ENCODE results near the gene TTLL11.

Gene TTLL11

GRCh38 chr9:122107291-122107805, 14.2 kb upstream of the TTLL11 start:
- DNase-seq = no peak

GRCh38 chr9:122106576-122106975, 13.5 kb upstream of the TTLL11 start:
- DNase-seq = no peak

GRCh38 chr9:122103985-122104384, 10.9 kb upstream of the TTLL11 start:
- no peak for DNase-seq

GRCh38 chr9:122102156-122102555, 9.0 kb upstream of the TTLL11 start:
- DNase-seq = no peak

GRCh38 chr9:122100756-122101155, 7.6 kb upstream of the TTLL11 start:
- no peak for DNase-seq

GRCh38 chr9:122099271-122099869, 6.3 kb upstream of the TTLL11 start:
- DNase-seq = peak; percentile 87

- no peak for DNase-seq
Measured at GRCh38 chr9:122097679-122098315, 4.7 kb upstream of the TTLL11 start.

- no peak for DNase-seq
Measured at GRCh38 chr9:122096620-122097415, 3.7 kb upstream of the TTLL11 start.

- peak; percentile 69 for DNase-seq
Measured at GRCh38 chr9:122095010-122095767, 2.1 kb upstream of the TTLL11 start.

- no peak for DNase-seq
Measured at GRCh38 chr9:122091682-122092592, 1.2 kb downstream of the TTLL11 start.

- DNase-seq = no peak
Measured at GRCh38 chr9:122090981-122091380, 2.1 kb downstream of the TTLL11 start.

GRCh38 chr9:122090287-122090883, 2.7 kb downstream of the TTLL11 start:
- DNase-seq = no peak

GRCh38 chr9:122088880-122089706, 4.0 kb downstream of the TTLL11 start:
- DNase-seq = no peak

- DNase-seq = no peak
Measured at GRCh38 chr9:122087406-122088200, 5.5 kb downstream of the TTLL11 start.

- DNase-seq = no peak
Measured at GRCh38 chr9:122086873-122087272, 6.2 kb downstream of the TTLL11 start.

- no peak for DNase-seq
Measured at GRCh38 chr9:122085260-122085659, 7.8 kb downstream of the TTLL11 start.

GRCh38 chr9:122084026-122084675, 9.0 kb downstream of the TTLL11 start:
- DNase-seq = no peak

- DNase-seq = no peak
Measured at GRCh38 chr9:122080986-122081385, 12.1 kb downstream of the TTLL11 start.

- no peak for DNase-seq
Measured at GRCh38 chr9:122078557-122078956, 14.6 kb downstream of the TTLL11 start.
